Stomach (tissue), 9 donors: ENCODE results near the gene TPTE. TPM values are rescaled to one million over a fixed set of nuclear protein-coding genes. Genes with fewer than 3 reads are reported as not detected.
"Not testable (repeated sequence)": the region's sequence is repeated elsewhere in the genome, so short reads cannot be mapped to it uniquely, and the experiment has no call there.

Experiments
- DNase-seq, 2 donors: peaks; one replicate each; pipeline versions ENCODE4 v3.0.0 to v3.0.0-alpha.2; 2013 to 2019
- H3K27ac ChIP-seq, 5 donors: fragments of 200-600 bp in 4 of 5; sonication (generic) in 4 of 5; one replicate each; pipeline ENCODE4 v1.5.1; 2013 to 2019; ENCODE audit warnings: mild to moderate bottlenecking in 1 of 5, moderate library complexity in 1 of 5
- H3K27me3 ChIP-seq, 3 donors: fragments of 200-600 bp; sonication (generic); one replicate each; pipeline ENCODE4 v1.5.1; 2017 to 2019; ENCODE audit warnings: mixed run types in 1 of 3
- H3K36me3 ChIP-seq, 4 donors: fragments of 200-600 bp; sonication (generic); 1 replicate in 3 of 4; 2 replicates in 1 of 4; pipeline ENCODE4 v1.5.1; 2016 to 2019
- H3K4me1 ChIP-seq, 4 donors: fragments of 200-600 bp; sonication (generic); one replicate each; pipeline ENCODE4 v1.5.1; 2016 to 2019
- H3K4me3 ChIP-seq, 4 donors: fragments of 200-600 bp; sonication (generic) in 3 of 4; one replicate each; pipeline ENCODE4 v1.5.1; 2016 to 2019; ENCODE audit warnings: mild to moderate bottlenecking in 1 of 4
- H3K9me3 ChIP-seq, 4 donors: fragments of 200-600 bp; sonication (generic); one replicate each; pipeline ENCODE4 v1.5.1; 2016 to 2019
- CTCF ChIP-seq, 7 experiments: fragments of 450-650 bp in 4 of 7; fragments of 200-600 bp in 3 of 7; sonication (generic) in 3 of 7; IDR thresholded peaks; one replicate each; pipeline ENCODE4 v1.5.1; 2016 to 2019; ENCODE audit warnings: antibody characterized with exemption in 7 of 7, control low read depth in 2 of 7, mild to moderate bottlenecking in 1 of 7
- EP300 ChIP-seq: sonication (generic); formaldehyde crosslinking; IDR thresholded peaks from one replicate; pipeline ENCODE4 v1.6.1; 2017; ENCODE audit warnings: antibody characterized with exemption
- POLR2A ChIP-seq, 4 donors: fragments of 450-650 bp; IDR thresholded peaks; one replicate each; pipeline ENCODE4 v1.6.1; 2016; ENCODE audit warnings: antibody characterized with exemption in 4 of 4, control low read depth in 2 of 4, mild to moderate bottlenecking in 1 of 4, moderate library complexity in 1 of 4
- POLR2AphosphoS5 ChIP-seq, 3 donors: sonication (generic); formaldehyde crosslinking; IDR thresholded peaks; one replicate each; pipeline ENCODE4 v1.6.1; 2016; ENCODE audit warnings: antibody characterized with exemption in 3 of 3
- WGBS, 5 donors: extraction: QIAGEN DNeasy Blood & Tissue Kit in 3 of 5; methylation state at CpG; one replicate each; pipeline versions ENCODE4 v1.1.5 to v1.1.7; 2013 to 2018; 5-methylcytosine and 5-hydroxymethylcytosine counted together
- intact Hi-C: fragments of 100-400 bp; cut with DNase I; formaldehyde crosslinking; loops from one replicate; pipeline ENCODE4 v1.15.1; 2023; ENCODE audit warnings: low total_unique reads
- polyA plus RNA-seq, 3 donors: library from polyadenylated mRNA; stranded (reverse); fragments of 200-250 nt; gene quantifications; one replicate each; pipeline ENCODE4 v1.2.3, GENCODE V29; 2013
- small RNA-seq, 4 donors: library from RNA; depleted of rRNA; stranded (forward); fragments of <200 nt; gene quantifications; one replicate each; pipeline ENCODE3, GENCODE V24; 2016
- total RNA-seq, 5 donors: library from RNA; depleted of rRNA; stranded (reverse); fragments of >200 nt; gene quantifications; one replicate each; pipeline versions ENCODE4 v1.1.0 to v1.2.3, GENCODE V29; 2014 to 2016
- donor health status: healthy with polysubstance abuse.
- donor health status: Bipolar disorder and iron deficiency.
- donor health status: healthy.

The TPTE gene
- total and polyA plus RNA-seq, 8 donors: not detected

- H3K4me1 ChIP-seq: no peaks in the 10 kb centered on the region
- H3K9me3 ChIP-seq: peaks cover 11 to 91% (median 88%) of the 10 kb centered on the region in 4 donors
- H3K27me3 ChIP-seq: no peaks in the 10 kb centered on the region
- no peak overlapping the region for H3K27ac ChIP-seq
- intact Hi-C loops: no loop called here
- 31 to 50% (median 40%) methylated on average over 4 of the region's 4 CpGs for WGBS, 5 donors
- no peak overlapping the region for H3K4me3 ChIP-seq
- H3K36me3 ChIP-seq: no peaks in the 10 kb centered on the region
- no peak for TF ChIP-seq POLR2AphosphoS5 (IDR thresholded peaks at IDR 0.05)
- no peak for TF ChIP-seq EP300
- TF ChIP-seq POLR2A (IDR thresholded peaks at IDR 0.05): no peak
- no peak for TF ChIP-seq CTCF (IDR thresholded peaks at IDR 0.05)
- DNase-seq: no peak
Measured at GRCh38 chr21:10640446-10640845, 119.1 kb downstream of the TPTE start.

- Histone ChIP-seq H3K9me3 (peaks cover 11 to 91% (median 88%) of the 10 kb centered on the region in 4 donors), H3K4me1 (no peaks in the 10 kb centered on the region), H3K36me3 (no peaks in the 10 kb centered on the region), H3K27me3 (no peaks in the 10 kb centered on the region), H3K4me3 (no peak overlapping the region), H3K27ac (no peak overlapping the region)
- TF ChIP-seq POLR2AphosphoS5 (IDR thresholded peaks at IDR 0.05): no peak
- no peak for TF ChIP-seq POLR2A (IDR thresholded peaks at IDR 0.05)
- TF ChIP-seq CTCF (IDR thresholded peaks at IDR 0.05): no peak
- TF ChIP-seq EP300: no peak
- no peak for DNase-seq
- WGBS, 5 donors: 47 to 66% (median 62%) methylated on average over 1 of the region's 1 CpG
- intact Hi-C loops: no loop called here
Measured at GRCh38 chr21:10641107-10641506, 119.7 kb downstream of the TPTE start.

GRCh38 chr21:10645667-10646066, 124.3 kb downstream of the TPTE start:
- DNase-seq, H3K27ac ChIP-seq, H3K36me3 ChIP-seq, H3K4me1 ChIP-seq, H3K4me3 ChIP-seq, H3K27me3 ChIP-seq, intact Hi-C loops: not testable (repeated sequence)
- H3K9me3 ChIP-seq: peaks cover 0 to 89% (median 79%) of the 10 kb centered on the region in 4 donors
- 31 to 59% (median 43%) methylated on average over 4 to 5 of the region's 5 CpGs for WGBS, 5 donors

GRCh38 chr21:10649350-10650149, 128.2 kb downstream of the TPTE start:
- WGBS, 5 donors: 52 to 61% (median 57%) methylated on average over 4 of the region's 4 CpGs
- intact Hi-C loops, H3K36me3 ChIP-seq, H3K4me1 ChIP-seq, DNase-seq, H3K4me3 ChIP-seq, H3K27me3 ChIP-seq, H3K27ac ChIP-seq: not testable (repeated sequence)
- H3K9me3 ChIP-seq: peaks cover 0 to 55% (median 49%) of the 10 kb centered on the region in 4 donors

GRCh38 chr21:10650297-10650696, 128.9 kb downstream of the TPTE start:
- DNase-seq, H3K4me3 ChIP-seq, H3K4me1 ChIP-seq, H3K36me3 ChIP-seq, H3K27me3 ChIP-seq, H3K27ac ChIP-seq, intact Hi-C loops: not testable (repeated sequence)
- peaks cover 0 to 49% (median 43%) of the 10 kb centered on the region in 4 donors for H3K9me3 ChIP-seq
- 22 to 31% (median 25%) methylated on average over 2 of the region's 2 CpGs for WGBS, 5 donors

Small RNAs within 50 kb of the gene (small RNA-seq; reads per million reads assigned to genes)
- 0 reads per million in 4 donors for gene CYCSP41
